KMS-11 (cell line): ENCODE results near the gene NCOA5.

Experiments
- H2AFZ ChIP-seq: fragments of 200-600 bp; sonication (generic); 2 replicates; pipeline ENCODE4 v1.6.1; 2016; ENCODE audit warnings: antibody characterized with exemption, mixed run types, low read depth
- H3K27ac ChIP-seq: fragments of 200-600 bp; sonication (generic); 2 replicates; pipeline ENCODE4 v1.6.1; 2016; ENCODE audit warnings: mild to moderate bottlenecking, mixed run types
- H3K27me3 ChIP-seq: fragments of 200-600 bp; sonication (generic); 2 replicates; pipeline ENCODE4 v1.6.1; 2017; ENCODE audit warnings: mild to moderate bottlenecking, low read depth, mixed run types, moderate library complexity; ENCODE audit not compliant: insufficient read depth
- H3K36me3 ChIP-seq: fragments of 200-600 bp; sonication (generic); 2 replicates; pipeline ENCODE4 v1.6.1; 2017; ENCODE audit warnings: mild to moderate bottlenecking, mixed run types; ENCODE audit not compliant: insufficient read depth
- H3K4me1 ChIP-seq: fragments of 200-600 bp; sonication (generic); 2 replicates; pipeline ENCODE4 v1.6.1; 2016; ENCODE audit warnings: mild to moderate bottlenecking, low read depth, mixed run types; ENCODE audit not compliant: poor library complexity, severe bottlenecking
- H3K4me2 ChIP-seq: fragments of 200-600 bp; sonication (generic); 2 replicates; pipeline ENCODE4 v1.7.0; 2016; ENCODE audit warnings: mild to moderate bottlenecking, mixed run types
- H3K4me3 ChIP-seq: fragments of 200-600 bp; sonication (generic); IDR thresholded peaks from 2 replicates; pipeline ENCODE4 v1.6.1; 2017; ENCODE audit warnings: low read depth, low read length, mixed read lengths; ENCODE audit not compliant: insufficient read depth
- H3K79me2 ChIP-seq: fragments of 200-600 bp; sonication (generic); 2 replicates; pipeline ENCODE4 v1.6.1; 2016; ENCODE audit warnings: low read depth, mixed run types; ENCODE audit not compliant: insufficient read depth
- H3K9ac ChIP-seq: fragments of 200-600 bp; sonication (generic); 2 replicates; pipeline ENCODE4 v1.6.1; 2016; ENCODE audit warnings: mild to moderate bottlenecking, mixed run types
- H4K20me1 ChIP-seq: fragments of 200-600 bp; sonication (generic); 2 replicates; pipeline ENCODE4 v1.6.1; 2016; ENCODE audit warnings: mild to moderate bottlenecking, mixed run types; ENCODE audit not compliant: insufficient read depth
- CTCF ChIP-seq: fragments of 200-600 bp; sonication (generic); conservative IDR thresholded peaks from 2 replicates; pipeline ENCODE4 v1.6.1; 2017; ENCODE audit warnings: low read depth, mild to moderate bottlenecking, antibody characterized with exemption, low read length, moderate library complexity, mixed read lengths

Gene NCOA5

DNA sequence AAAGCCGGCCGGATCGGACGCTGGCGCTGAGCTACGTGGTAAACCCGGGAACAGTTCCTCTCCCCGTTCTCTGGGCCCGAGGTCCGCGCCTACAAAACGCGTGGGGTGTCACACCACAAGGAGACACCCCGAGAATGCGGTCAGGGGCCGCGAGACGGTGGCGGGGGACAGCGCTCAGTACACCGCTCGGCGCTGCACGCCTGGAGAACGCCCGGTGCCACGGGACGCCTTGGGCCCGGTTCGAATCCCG, 670 bp downstream of the NCOA5 start:
- H3K27ac ChIP-seq, result peak overlapping the region; percentile 92
- H3K4me2 ChIP-seq, result peak overlapping the region; percentile 77
- H3K27me3 ChIP-seq, result no peaks in the 10 kb centered on the region; the same call in 1 of the 2 replicates
- peaks cover 53% of the 10 kb centered on the region for H3K79me2 ChIP-seq
- H3K36me3 ChIP-seq, result no peaks in the 10 kb centered on the region
- peaks cover 27% of the 10 kb centered on the region; the same call in 1 of the 2 replicates for H4K20me1 ChIP-seq
- peak overlapping the region; percentile 63 for H2AFZ ChIP-seq
- TF ChIP-seq CTCF, result no peak
- peaks cover 20% of the 10 kb centered on the region for H3K4me1 ChIP-seq
- H3K9ac ChIP-seq, result peak overlapping the region; percentile 99
- H3K4me3 ChIP-seq, result peak overlapping the region; percentile 42

DNA sequence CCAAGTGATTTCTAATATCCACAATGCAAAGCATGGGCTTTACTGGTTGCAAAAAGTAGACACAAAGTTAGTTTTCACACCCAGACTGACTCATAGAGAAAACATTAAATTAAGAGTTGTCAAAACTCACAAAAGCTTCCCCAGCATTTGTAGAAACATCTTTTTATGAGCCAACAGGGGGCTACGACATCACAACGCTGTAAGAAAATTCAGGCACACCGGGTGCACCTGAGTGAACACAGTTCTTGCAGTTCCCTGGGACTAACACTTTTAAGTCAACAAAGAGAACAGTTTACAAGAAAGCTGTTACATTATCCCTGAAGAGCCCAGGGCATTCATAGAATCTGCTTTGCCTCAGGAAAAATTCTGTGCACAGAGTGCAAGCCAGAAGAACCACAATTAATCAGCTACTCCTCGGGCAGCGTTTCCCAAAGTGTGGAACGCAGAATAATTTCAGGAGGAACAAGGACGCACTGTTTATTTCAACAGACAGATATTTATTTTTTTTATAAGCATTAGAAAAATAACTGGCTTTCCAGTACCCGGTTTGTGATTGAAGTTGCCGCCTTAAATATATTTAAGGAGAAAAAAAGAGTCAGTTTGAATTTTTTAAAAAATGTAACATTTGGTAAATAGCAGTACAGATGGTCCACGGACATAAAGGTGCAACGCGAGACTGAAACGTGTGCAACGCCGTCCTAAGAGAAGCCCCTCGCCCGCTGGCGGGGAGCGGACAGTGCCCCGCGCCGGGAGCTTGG, 1.2 kb downstream of the NCOA5 start:
- Histone ChIP-seq H4K20me1 (peaks cover 27% of the 10 kb centered on the region; the same call in 1 of the 2 replicates), H3K27me3 (no peaks in the 10 kb centered on the region; the same call in 1 of the 2 replicates), H2AFZ (peak overlapping the region; percentile 63), H3K4me2 (peak overlapping the region; percentile 77), H3K4me1 (peaks cover 20% of the 10 kb centered on the region), H3K4me3 (peak overlapping the region; percentile 42), H3K27ac (peak overlapping the region; percentile 92), H3K9ac (peak overlapping the region; percentile 99), H3K36me3 (no peaks in the 10 kb centered on the region), H3K79me2 (peaks cover 58% of the 10 kb centered on the region)
- TF ChIP-seq CTCF, result no peak

GRCh38 chr20:46087161-46087560, 2.6 kb downstream of the NCOA5 start:
- H3K27ac ChIP-seq, result no peak overlapping the region
- no peak overlapping the region for H3K4me3 ChIP-seq

DNA sequence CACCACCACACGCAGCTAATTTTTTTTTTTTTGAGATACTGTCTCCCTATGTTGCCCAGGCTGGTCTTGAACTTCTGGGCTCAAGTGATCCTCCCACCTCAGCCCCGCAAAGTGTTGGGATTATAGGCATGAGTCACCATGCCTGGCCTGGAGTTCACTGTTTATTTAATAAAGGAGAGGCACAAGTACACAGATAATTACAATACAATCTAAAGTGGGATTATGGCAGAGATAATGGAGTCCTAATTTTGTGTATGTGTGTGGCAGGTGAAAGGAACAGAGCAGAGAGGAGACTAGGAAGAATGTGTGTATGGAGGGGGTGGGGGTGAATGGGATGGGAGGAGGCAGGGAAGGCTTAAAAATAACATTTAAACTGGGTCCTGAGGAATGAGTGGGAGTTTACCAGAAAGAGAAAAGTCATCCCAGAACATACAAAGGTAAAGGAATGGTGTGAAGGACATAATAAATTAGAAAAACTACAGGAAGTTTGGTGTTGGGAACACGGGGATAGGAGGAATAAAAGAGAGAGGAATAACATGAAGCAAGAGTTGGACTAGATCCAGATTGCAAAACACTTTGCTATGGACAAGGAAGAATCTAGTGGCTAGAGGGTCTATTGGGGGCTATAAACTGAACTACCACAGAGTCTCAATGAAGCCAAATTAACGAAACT, 4.4 kb downstream of the NCOA5 start:
- no peak overlapping the region for H3K4me2 ChIP-seq
- no peak overlapping the region for H2AFZ ChIP-seq
- H4K20me1 ChIP-seq, result peaks cover 42% of the 10 kb centered on the region; the same call in 1 of the 2 replicates
- TF ChIP-seq CTCF, result no peak
- peaks cover 90% of the 10 kb centered on the region for H3K79me2 ChIP-seq
- no peak overlapping the region for H3K9ac ChIP-seq
- H3K4me3 ChIP-seq, result no peak overlapping the region
- no peak overlapping the region for H3K27ac ChIP-seq
- H3K36me3 ChIP-seq, result no peaks in the 10 kb centered on the region; the same call in 1 of the 2 replicates
- H3K27me3 ChIP-seq, result no peaks in the 10 kb centered on the region
- H3K4me1 ChIP-seq, result peaks cover 20% of the 10 kb centered on the region

More at GRCh38 chr20:46087161-46087560, 2.6 kb downstream of the NCOA5 start:
- TF ChIP-seq CTCF, result peak; percentile 54
- Histone ChIP-seq H3K4me2 (peak overlapping the region; percentile 5; the same call in 1 of the 2 replicates), H4K20me1 (peaks cover 30% of the 10 kb centered on the region; the same call in 1 of the 2 replicates), H3K4me1 (peaks cover 20% of the 10 kb centered on the region), H3K36me3 (no peaks in the 10 kb centered on the region), H3K9ac (no peak overlapping the region), H2AFZ (no peak overlapping the region), H3K27me3 (no peaks in the 10 kb centered on the region; the same call in 1 of the 2 replicates), H3K79me2 (peaks cover 72% of the 10 kb centered on the region)
